Stimulated activated CD8-positive, alpha-beta memory T cell treated with anti-CD3 and anti-CD28 coated beads, Interleukin-12 subunit alpha, Interleukin-12 subunit beta, amount 100 ng/mL, for 24 hours (primary cell): ENCODE measurements around the gene SRSF4.
"Not testable (repeated sequence)": the region's sequence is repeated elsewhere in the genome, so short reads cannot be mapped to it uniquely, and the experiment has no call there.

Source experiments
- DNase-seq: peaks from one replicate; pipeline ENCODE4 v3.0.0-alpha.2; 2020; ENCODE audit errors: extremely low read depth

SRSF4 gene

GRCh38 chr1:29162476-29163138, 19.1 kb downstream of the SRSF4 start:
- no peak for DNase-seq

GRCh38 chr1:29162025-29162424, 19.7 kb downstream of the SRSF4 start:
- no peak for DNase-seq

GRCh38 chr1:29159773-29160172, 21.9 kb downstream of the SRSF4 start:
- DNase-seq: no peak

GRCh38 chr1:29157269-29157601, 24.5 kb downstream of the SRSF4 start:
- DNase-seq: no peak

- no peak for DNase-seq
Measured at GRCh38 chr1:29156543-29157268, 25.0 kb downstream of the SRSF4 start.

GRCh38 chr1:29152046-29152805, 29.5 kb downstream of the SRSF4 start:
- no peak for DNase-seq

GRCh38 chr1:29150346-29150745, 31.4 kb downstream of the SRSF4 start:
- DNase-seq: not testable (repeated sequence)

GRCh38 chr1:29148656-29149491, 32.8 kb downstream of the SRSF4 start:
- DNase-seq: no peak

GRCh38 chr1:29145739-29146437, 35.8 kb downstream of the SRSF4 start:
- no peak for DNase-seq

- no peak for DNase-seq
Measured at GRCh38 chr1:29144178-29144577, 37.5 kb downstream of the SRSF4 start.

- no peak for DNase-seq
Measured at GRCh38 chr1:29142714-29143113, 39.0 kb downstream of the SRSF4 start.

GRCh38 chr1:29136391-29136915, 45.2 kb downstream of the SRSF4 start:
- no peak for DNase-seq

- DNase-seq: no peak
Measured at GRCh38 chr1:29134695-29135028, 47.0 kb downstream of the SRSF4 start.

GRCh38 chr1:29133861-29134694, 47.6 kb downstream of the SRSF4 start:
- DNase-seq: no peak

GRCh38 chr1:29131056-29131455, 50.6 kb downstream of the SRSF4 start:
- DNase-seq: not testable (repeated sequence)

GRCh38 chr1:29129916-29130315, 51.8 kb downstream of the SRSF4 start:
- no peak for DNase-seq

GRCh38 chr1:29128739-29129138, 53.0 kb downstream of the SRSF4 start:
- no peak for DNase-seq

- no peak for DNase-seq
Measured at GRCh38 chr1:29126198-29126597, 55.5 kb downstream of the SRSF4 start.

GRCh38 chr1:29125788-29126187, 55.9 kb downstream of the SRSF4 start:
- no peak for DNase-seq

- no peak for DNase-seq
Measured at GRCh38 chr1:29125237-29125641, 56.5 kb downstream of the SRSF4 start.
